ENCODE measurements around the gene REN.

DNA sequence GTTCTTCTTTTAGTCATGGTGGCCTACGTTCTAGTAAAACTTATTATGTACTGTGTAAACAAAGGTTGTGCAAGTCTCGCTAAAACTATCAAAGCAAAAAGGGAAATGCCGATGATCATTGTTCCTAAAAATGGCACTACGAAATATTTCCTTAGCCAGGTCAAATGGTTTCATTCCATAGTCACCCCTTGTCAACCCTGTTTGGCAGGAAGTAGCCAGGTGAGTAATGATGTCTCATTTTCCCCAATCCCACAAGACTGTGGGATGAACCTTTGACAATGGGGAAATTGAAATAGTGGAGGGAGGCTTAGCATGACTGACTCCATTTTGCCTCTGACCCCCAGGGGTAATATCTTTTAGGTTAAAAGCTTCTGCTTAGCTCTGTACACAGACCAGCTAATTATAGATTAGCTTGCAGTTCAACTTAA, 5.6 kb upstream of the REN start:
- TF ChIP-seq, protein P1, sequence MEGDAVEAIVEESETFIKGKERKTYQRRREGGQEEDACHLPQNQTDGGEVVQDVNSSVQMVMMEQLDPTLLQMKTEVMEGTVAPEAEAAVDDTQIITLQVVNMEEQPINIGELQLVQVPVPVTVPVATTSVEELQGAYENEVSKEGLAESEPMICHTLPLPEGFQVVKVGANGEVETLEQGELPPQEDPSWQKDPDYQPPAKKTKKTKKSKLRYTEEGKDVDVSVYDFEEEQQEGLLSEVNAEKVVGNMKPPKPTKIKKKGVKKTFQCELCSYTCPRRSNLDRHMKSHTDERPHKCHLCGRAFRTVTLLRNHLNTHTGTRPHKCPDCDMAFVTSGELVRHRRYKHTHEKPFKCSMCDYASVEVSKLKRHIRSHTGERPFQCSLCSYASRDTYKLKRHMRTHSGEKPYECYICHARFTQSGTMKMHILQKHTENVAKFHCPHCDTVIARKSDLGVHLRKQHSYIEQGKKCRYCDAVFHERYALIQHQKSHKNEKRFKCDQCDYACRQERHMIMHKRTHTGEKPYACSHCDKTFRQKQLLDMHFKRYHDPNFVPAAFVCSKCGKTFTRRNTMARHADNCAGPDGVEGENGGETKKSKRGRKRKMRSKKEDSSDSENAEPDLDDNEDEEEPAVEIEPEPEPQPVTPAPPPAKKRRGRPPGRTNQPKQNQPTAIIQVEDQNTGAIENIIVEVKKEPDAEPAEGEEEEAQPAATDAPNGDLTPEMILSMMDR (IDR thresholded peaks at IDR 0.05; ENCODE audit: control extremely low read depth in 1 of 3, insufficient read depth in 1 of 3, low read depth in 1 of 3, low read length in 3 of 3): no peak
- TF ChIP-seq FOSL1 (IDR thresholded peaks at IDR 0.05; ENCODE audit: insufficient read depth, low read depth, low read length) (no peak), POLR2AphosphoS5 (IDR thresholded peaks at IDR 0.05; ENCODE audit: low read depth, low read length) (no peak)
